ENCODE measurements around the gene SLC22A1. TPM values are rescaled to one million over a fixed set of nuclear protein-coding genes. Genes with fewer than 3 reads are reported as not detected.

Gene SLC22A1
- total and polyA plus RNA-seq, 10 of the 15 experiments (the other 5 are each of a cell fraction or from before 2014, with no cell fraction given) = 0.09 to 0.28 (median 0.15) TPM; not detected in 3

- no peak overlapping the region for H3K9ac ChIP-seq (ENCODE audit: control insufficient read depth, insufficient read depth, low read length)
- no peak overlapping the region for H3K4me3 ChIP-seq
- SMC1A ChIA-PET (ENCODE audit: uncharacterized antibody, unreplicated experiment) = no interaction called here
- RAD21 ChIA-PET (ENCODE audit: unreplicated experiment) = no interaction called here
- CTCF ChIA-PET = interaction anchor here (1.1 kb wide), 1 partner anchor 10 kb away, joined by 3 read pairs; no protein-coding TSS in a partner anchor
- intact Hi-C loops (cut with micrococcal nuclease; ENCODE audit: unreplicated experiment) = loop anchor here (10.0 kb wide), 1 partner anchor 412 kb away; the partner anchor contains the start of gene SOD2
- H3K9me3 ChIP-seq (replicated peaks; ENCODE audit: control insufficient read depth, insufficient read depth, low read length) = no peaks in the 10 kb centered on the region
- no peak for ATAC-seq
- peaks cover 14 to 24% of the 10 kb centered on the region in 2 experiments for H3K36me3 ChIP-seq (ENCODE audit: control insufficient read depth in 2 of 2, insufficient read depth in 2 of 2, low read length in 1 of 2)
- no peak for FAIRE-seq
- H3K79me2 ChIP-seq (ENCODE audit: control insufficient read depth, insufficient read depth, low read length) = no peaks in the 10 kb centered on the region
- no peak overlapping the region for H3K4me2 ChIP-seq (ENCODE audit: control insufficient read depth, insufficient read depth)
- 95% methylated on average over 4 of the region's 4 CpGs for WGBS (ENCODE audit: insufficient coverage, insufficient replicate concordance, low lambda C conversion rate, missing lambda C conversion rate)
- H4K20me1 ChIP-seq (ENCODE audit: control insufficient read depth, insufficient read depth) = no peaks in the 10 kb centered on the region
- in situ Hi-C loops (cut with MboI) = no loop called here
- no peaks in the 10 kb centered on the region for H3K27me3 ChIP-seq (replicated peaks in 1 of 2; ENCODE audit: control insufficient read depth in 2 of 2, insufficient read depth in 2 of 2, low read length in 1 of 2)
- H3K4me1 ChIP-seq (ENCODE audit: control insufficient read depth, insufficient read depth, low read length) = no peaks in the 10 kb centered on the region
- POLR2A ChIA-PET = no interaction called here
- no TSS peak for BruUV-seq (replicated peaks)
- H3K27ac ChIP-seq (ENCODE audit: control insufficient read depth, insufficient read depth) = no peak overlapping the region
- H2AFZ ChIP-seq (ENCODE audit: control insufficient read depth, low read depth, low read length) = no peak overlapping the region
- no peak for DNase-seq (ENCODE audit: low read depth, low spot score)
- TF ChIP-seq IKZF2 (IDR thresholded peaks at IDR 0.05) (no peak), RELB (IDR thresholded peaks at IDR 0.05; ENCODE audit: low read depth) (no peak), USF1 (IDR thresholded peaks at IDR 0.05; ENCODE audit: borderline replicate concordance, extremely low read length, insufficient read depth, low read depth, low read length) (no peak), REST (IDR thresholded peaks at IDR 0.05; ENCODE audit: low read depth, low read length) (no peak), CHD1 (IDR thresholded peaks at IDR 0.05; ENCODE audit: low read depth, low read length) (no peak), NR2F1 (conservative IDR thresholded peaks at IDR 0.05) (no peak), CREM (IDR thresholded peaks at IDR 0.05; ENCODE audit: low read depth) (no peak), PAX5 (IDR thresholded peaks at IDR 0.05; ENCODE audit: borderline replicate concordance, low read depth, low read length) (no peak), ATF3 (IDR thresholded peaks at IDR 0.05; ENCODE audit: borderline replicate concordance, extremely low read depth, low read depth, low read length) (no peak), GATAD2B (conservative IDR thresholded peaks at IDR 0.05; ENCODE audit: low read depth) (no peak)
- TF ChIP-seq, protein P1, sequence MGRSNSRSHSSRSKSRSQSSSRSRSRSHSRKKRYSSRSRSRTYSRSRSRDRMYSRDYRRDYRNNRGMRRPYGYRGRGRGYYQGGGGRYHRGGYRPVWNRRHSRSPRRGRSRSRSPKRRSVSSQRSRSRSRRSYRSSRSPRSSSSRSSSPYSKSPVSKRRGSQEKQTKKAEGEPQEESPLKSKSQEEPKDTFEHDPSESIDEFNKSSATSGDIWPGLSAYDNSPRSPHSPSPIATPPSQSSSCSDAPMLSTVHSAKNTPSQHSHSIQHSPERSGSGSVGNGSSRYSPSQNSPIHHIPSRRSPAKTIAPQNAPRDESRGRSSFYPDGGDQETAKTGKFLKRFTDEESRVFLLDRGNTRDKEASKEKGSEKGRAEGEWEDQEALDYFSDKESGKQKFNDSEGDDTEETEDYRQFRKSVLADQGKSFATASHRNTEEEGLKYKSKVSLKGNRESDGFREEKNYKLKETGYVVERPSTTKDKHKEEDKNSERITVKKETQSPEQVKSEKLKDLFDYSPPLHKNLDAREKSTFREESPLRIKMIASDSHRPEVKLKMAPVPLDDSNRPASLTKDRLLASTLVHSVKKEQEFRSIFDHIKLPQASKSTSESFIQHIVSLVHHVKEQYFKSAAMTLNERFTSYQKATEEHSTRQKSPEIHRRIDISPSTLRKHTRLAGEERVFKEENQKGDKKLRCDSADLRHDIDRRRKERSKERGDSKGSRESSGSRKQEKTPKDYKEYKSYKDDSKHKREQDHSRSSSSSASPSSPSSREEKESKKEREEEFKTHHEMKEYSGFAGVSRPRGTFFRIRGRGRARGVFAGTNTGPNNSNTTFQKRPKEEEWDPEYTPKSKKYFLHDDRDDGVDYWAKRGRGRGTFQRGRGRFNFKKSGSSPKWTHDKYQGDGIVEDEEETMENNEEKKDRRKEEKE (IDR thresholded peaks at IDR 0.05) = no peak
- TF ChIP-seq, protein P2, sequence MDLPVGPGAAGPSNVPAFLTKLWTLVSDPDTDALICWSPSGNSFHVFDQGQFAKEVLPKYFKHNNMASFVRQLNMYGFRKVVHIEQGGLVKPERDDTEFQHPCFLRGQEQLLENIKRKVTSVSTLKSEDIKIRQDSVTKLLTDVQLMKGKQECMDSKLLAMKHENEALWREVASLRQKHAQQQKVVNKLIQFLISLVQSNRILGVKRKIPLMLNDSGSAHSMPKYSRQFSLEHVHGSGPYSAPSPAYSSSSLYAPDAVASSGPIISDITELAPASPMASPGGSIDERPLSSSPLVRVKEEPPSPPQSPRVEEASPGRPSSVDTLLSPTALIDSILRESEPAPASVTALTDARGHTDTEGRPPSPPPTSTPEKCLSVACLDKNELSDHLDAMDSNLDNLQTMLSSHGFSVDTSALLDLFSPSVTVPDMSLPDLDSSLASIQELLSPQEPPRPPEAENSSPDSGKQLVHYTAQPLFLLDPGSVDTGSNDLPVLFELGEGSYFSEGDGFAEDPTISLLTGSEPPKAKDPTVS (IDR thresholded peaks at IDR 0.05; ENCODE audit: low read depth, low read length) = no peak
These were observed 14.9 kb upstream of the SLC22A1 start for GRCh38 chr6:160106701-160107100.

Measured in GM12878 (cell line).